NCI-H2029 (cell line): ENCODE data around the gene MCOLN1.

Experiments used
- DNase-seq: peaks from one replicate; lab custom pipeline; 2025; lab: John Stamatoyannopoulos, UW

MCOLN1 gene

GRCh38 chr19:7522072-7522922 is at the start of gene MCOLN1:
Gene MCOLN1, plus strand, starts transcription at chr19:7522624. Its CDS starts 127 bp downstream, at chr19:7522751.
- DNase-seq, result peak; percentile 97

- DNase-seq, result no peak
Measured at GRCh38 chr19:7475665-7476064, 46.8 kb upstream of the MCOLN1 start.

- DNase-seq, result no peak
Measured at GRCh38 chr19:7476241-7476640, 46.2 kb upstream of the MCOLN1 start.

GRCh38 chr19:7476777-7477494 is 45.5 kb upstream of the MCOLN1 start:
- DNase-seq, result no peak

- DNase-seq, result no peak
Measured at GRCh38 chr19:7477758-7478157, 44.7 kb upstream of the MCOLN1 start.

GRCh38 chr19:7478173-7478842 is 44.1 kb upstream of the MCOLN1 start:
- DNase-seq, result no peak

- no peak for DNase-seq
Measured at GRCh38 chr19:7478843-7479227, 43.6 kb upstream of the MCOLN1 start.

GRCh38 chr19:7480222-7480969 is 42.0 kb upstream of the MCOLN1 start:
- DNase-seq, result no peak

- DNase-seq, result no peak
Measured at GRCh38 chr19:7480970-7481255, 41.5 kb upstream of the MCOLN1 start.

GRCh38 chr19:7482584-7483439 is 39.6 kb upstream of the MCOLN1 start:
- peak; percentile 47 for DNase-seq

GRCh38 chr19:7483720-7484201 is 38.7 kb upstream of the MCOLN1 start:
- no peak for DNase-seq

GRCh38 chr19:7486923-7487322 is 35.5 kb upstream of the MCOLN1 start:
- DNase-seq, result no peak

GRCh38 chr19:7488736-7489353 is 33.6 kb upstream of the MCOLN1 start, which contains the start of gene PEX11G:
Gene PEX11G, minus strand, starts transcription at chr19:7489035. Its CDS starts 25 bp downstream, at chr19:7489010.
- peak; percentile 77 for DNase-seq

GRCh38 chr19:7489609-7490044 is 32.8 kb upstream of the MCOLN1 start:
- no peak for DNase-seq

GRCh38 chr19:7492142-7492541 is 30.3 kb upstream of the MCOLN1 start:
- no peak for DNase-seq

- no peak for DNase-seq
Measured at GRCh38 chr19:7492558-7492957, 29.9 kb upstream of the MCOLN1 start.

GRCh38 chr19:7494416-7495098 is 27.9 kb upstream of the MCOLN1 start:
- no peak for DNase-seq

GRCh38 chr19:7497292-7497691 is 25.1 kb upstream of the MCOLN1 start:
- no peak for DNase-seq

GRCh38 chr19:7500811-7501450 is 21.5 kb upstream of the MCOLN1 start:
- peak; percentile 86 for DNase-seq
